WTC11 (cell line): ENCODE measurements around the gene CPB1. TPM values are rescaled to one million over a fixed set of nuclear protein-coding genes. Genes with fewer than 3 reads are reported as not detected.

Experiments used
- ATAC-seq: fragments of 200-7000 bp; cut with Tn5 transposase; 2 replicates; pipeline ENCODE4 v1.10.0; 2021; ENCODE audit warnings: mild to moderate bottlenecking, moderate library complexity
- CTCF ChIA-PET: fragments of 300-600 bp; sonication (Branson Sonifier 250); formaldehyde crosslinking; loops from one replicate; lab custom pipeline; 2021; ENCODE audit warnings: antibody characterized with exemption; lab: Charles Lee
- POLR2A ChIA-PET: fragments of 350-600 bp; sonication (Branson Sonifier 250); formaldehyde crosslinking; loops from one replicate; lab custom pipeline; 2021; ENCODE audit warnings: antibody characterized with exemption; lab: Charles Lee
- DNase-seq: peaks from one replicate; pipeline ENCODE4 v3.0.0; 2021; ENCODE audit warnings: low spot score
- H3K27ac Mint-ChIP-seq: 2 replicates; pipeline ENCODE4 v1.8.0; 2021; ENCODE audit warnings: mixed read lengths
- H3K27me3 Mint-ChIP-seq: 2 replicates; pipeline ENCODE4 v1.8.0; 2021; ENCODE audit warnings: low read depth, mild to moderate bottlenecking, moderate library complexity, mixed read lengths
- H3K36me3 Mint-ChIP-seq: 2 replicates; pipeline ENCODE4 v1.8.0; 2021; ENCODE audit warnings: mixed read lengths
- H3K4me1 Mint-ChIP-seq: 2 replicates; pipeline ENCODE4 v1.8.0; 2022; ENCODE audit warnings: mixed read lengths
- H3K4me3 Mint-ChIP-seq: 2 replicates; pipeline ENCODE4 v1.8.0; 2021; ENCODE audit warnings: mild to moderate bottlenecking, moderate library complexity, mixed read lengths
- H3K9me3 Mint-ChIP-seq: 2 replicates; pipeline ENCODE4 v1.8.0; 2021; ENCODE audit warnings: mixed read lengths
- CTCF ChIP-seq: fragments of 200-600 bp; IDR thresholded peaks from 2 replicates; pipeline ENCODE4 v1.8.0; 2022; ENCODE audit warnings: antibody characterized with exemption
- E2F1 ChIP-seq: sonication (generic); formaldehyde crosslinking; IDR thresholded peaks from 2 replicates; pipeline ENCODE4 v1.8.0; 2022; ENCODE audit warnings: mild to moderate bottlenecking, missing genetic modification reagents
- ELF4 ChIP-seq: sonication (generic); formaldehyde crosslinking; IDR thresholded peaks from 2 replicates; pipeline ENCODE4 v1.8.1; 2022; ENCODE audit warnings: low read depth, mild to moderate bottlenecking, moderate library complexity, missing genetic modification reagents
- FOXP1 ChIP-seq: sonication (generic); formaldehyde crosslinking; IDR thresholded peaks from 2 replicates; pipeline ENCODE4 v1.8.0; 2022; ENCODE audit warnings: missing genetic modification reagents, mild to moderate bottlenecking, moderate library complexity, borderline replicate concordance
- FOXP4 ChIP-seq: sonication (generic); formaldehyde crosslinking; IDR thresholded peaks from 2 replicates; pipeline ENCODE4 v1.8.0; 2022; ENCODE audit warnings: mild to moderate bottlenecking, missing genetic modification reagents
- GRHL2 ChIP-seq: fragments of 250-450 bp; sonication (Bioruptor Pico); IDR thresholded peaks from 2 replicates; pipeline ENCODE4 v1.8.0; 2022; ENCODE audit warnings: mild to moderate bottlenecking, moderate library complexity; ENCODE audit not compliant: insufficient replicate concordance, severe bottlenecking
- PREB ChIP-seq: sonication (generic); formaldehyde crosslinking; IDR thresholded peaks from 2 replicates; pipeline ENCODE4 v1.8.1; 2022; ENCODE audit warnings: mild to moderate bottlenecking, missing genetic modification reagents, moderate library complexity, borderline replicate concordance
- STAT6 ChIP-seq: sonication (generic); formaldehyde crosslinking; conservative IDR thresholded peaks from 2 replicates; pipeline ENCODE4 v1.8.1; 2023; ENCODE audit warnings: mild to moderate bottlenecking, low read depth, missing genetic modification reagents, moderate library complexity
- ZNF232 ChIP-seq: sonication (generic); formaldehyde crosslinking; IDR thresholded peaks from 2 replicates; pipeline ENCODE4 v1.8.0; 2022; ENCODE audit warnings: mild to moderate bottlenecking, missing genetic modification reagents
- ZNF423 ChIP-seq: fragments of 250-450 bp; sonication (Bioruptor Pico); IDR thresholded peaks from 2 replicates; pipeline ENCODE4 v2.1.2; 2022; ENCODE audit warnings: mild to moderate bottlenecking, moderate library complexity
- ZNF532 ChIP-seq: fragments of 250-450 bp; sonication (Bioruptor Pico); IDR thresholded peaks from 2 replicates; pipeline ENCODE4 v1.9.0; 2021; ENCODE audit warnings: mild to moderate bottlenecking, borderline replicate concordance
- ZSCAN18 ChIP-seq: fragments of 250-450 bp; sonication (Bioruptor Pico); IDR thresholded peaks from 2 replicates; pipeline ENCODE4 v2.1.2; 2022; ENCODE audit warnings: mild to moderate bottlenecking, moderate library complexity
- total RNA-seq: library from RNA; stranded (reverse); gene quantifications from 3 replicates; pipeline ENCODE4 v1.2.3, GENCODE V29; 2021

CPB1 gene
- total RNA-seq, 1 experiment from 2014 or later, result 5.0 TPM

GRCh38 chr3:148796799-148797198, 30.8 kb upstream of the CPB1 start:
- Mint-ChIP-seq H3K9me3 (peaks cover 2% of the 10 kb centered on the region; the same call in 1 of the 2 replicates), H3K27ac (peak overlapping the region; percentile 79; the same call in 1 of the 2 replicates), H3K4me3 (no peak overlapping the region), H3K4me1 (peaks cover 41% of the 10 kb centered on the region), H3K36me3 (peaks cover 2% of the 10 kb centered on the region), H3K27me3 (no peaks in the 10 kb centered on the region)
- ChIA-PET POLR2A (no interaction called here), CTCF (interaction anchor here (1.5 kb wide), 1 partner anchor 84 kb away, joined by 4 read pairs; no protein-coding TSS in a partner anchor)
- no peak for DNase-seq
- TF ChIP-seq FOXP1 (no peak), STAT6 (no peak), PREB (CRISPR knock-in tag) (no peak), ZSCAN18 (no peak)
- peak; percentile 45; the same call in 1 of the 2 replicates for ATAC-seq

- TF ChIP-seq ZNF232 (CRISPR knock-in tag) (0 out of 2 replicates have a peak, but pooled peaks have one; percentile 23), FOXP4 (no peak)
- no peak for DNase-seq
- Mint-ChIP-seq H3K4me1 (peaks cover 41% of the 10 kb centered on the region), H3K27ac (peak overlapping the region; percentile 75; the same call in 1 of the 2 replicates), H3K36me3 (peaks cover 4% of the 10 kb centered on the region), H3K9me3 (peaks cover 7% of the 10 kb centered on the region; the same call in 1 of the 2 replicates), H3K4me3 (peak overlapping the region; percentile 46), H3K27me3 (no peaks in the 10 kb centered on the region)
- peak; percentile 80 for ATAC-seq
- ChIA-PET POLR2A (no interaction called here), CTCF (interaction anchor here (1.0 to 1.5 kb wide), 3 partner anchors 11 to 158 kb away, joined by 4 to 5 read pairs (median 4); no protein-coding TSS in a partner anchor)
Measured at GRCh38 chr3:148797795-148798194, 29.8 kb upstream of the CPB1 start.

- no peak for TF ChIP-seq CTCF
- no peak for TF ChIP-seq GRHL2 (CRISPR knock-in tag)
- no peak for TF ChIP-seq E2F1 (CRISPR knock-in tag)
- no peak for TF ChIP-seq ZNF423 (CRISPR knock-in tag)
- no peak for TF ChIP-seq ZNF532
- TF ChIP-seq ELF4 (CRISPR knock-in tag), result no peak
- Mint-ChIP-seq H3K36me3 (peaks cover 4% of the 10 kb centered on the region), H3K27ac (no peak overlapping the region), H3K9me3 (peaks cover 7% of the 10 kb centered on the region; the same call in 1 of the 2 replicates), H3K4me3 (no peak overlapping the region), H3K27me3 (no peaks in the 10 kb centered on the region), H3K4me1 (peaks cover 33% of the 10 kb centered on the region)
- POLR2A ChIA-PET, result no interaction called here
- ATAC-seq (no peak), DNase-seq (no peak)
- CTCF ChIA-PET, result no interaction called here
Measured at GRCh38 chr3:148800414-148800813, 27.2 kb upstream of the CPB1 start.
